Brain microvascular endothelial cell (primary cell): ENCODE measurements around the gene PPP2R2C.

Source experiments
- DNase-seq: peaks from one replicate; pipeline ENCODE4 v3.0.0-alpha.2; 2020
- H3K27ac ChIP-seq: fragments of 250-450 bp; sonication (Bioruptor Pico); 2 replicates; pipeline ENCODE4 v1.5.1; 2020; ENCODE audit warnings: mild to moderate bottlenecking, moderate library complexity
- H3K27me3 ChIP-seq: fragments of 250-450 bp; sonication (Bioruptor Pico); replicated peaks from 2 replicates; pipeline ENCODE4 v1.5.1; 2020; ENCODE audit warnings: mild to moderate bottlenecking
- H3K36me3 ChIP-seq: fragments of 250-450 bp; sonication (Bioruptor Pico); replicated peaks from 2 replicates; pipeline ENCODE4 v1.5.1; 2020; ENCODE audit warnings: mild to moderate bottlenecking
- H3K4me3 ChIP-seq: 2 replicates; pipeline ENCODE4 v1.5.1; 2011; ENCODE audit warnings: low read depth, mild to moderate bottlenecking, control low read depth, low read length, moderate library complexity
- in situ Hi-C: cut with HindIII; loops from 2 replicates; pipeline ENCODE4 v1.10.0; 2017; ENCODE audit warnings: low sequenced_read_pairs, low pct_ligation_motif_present
- TF ChIP-seq, protein P1 (sequence below): IDR thresholded peaks from 2 replicates; pipeline ENCODE4 v1.5.1; 2011; ENCODE audit warnings: low read depth, mild to moderate bottlenecking, moderate library complexity, low read length, control low read depth, inconsistent platforms; ENCODE audit errors: missing control alignments

PPP2R2C gene

GRCh38 chr4:6445403-6446129, 26.8 kb downstream of the PPP2R2C start:
- H3K27ac ChIP-seq = no peak overlapping the region
- no peaks in the 10 kb centered on the region for H3K36me3 ChIP-seq
- H3K4me3 ChIP-seq = no peak overlapping the region
- in situ Hi-C loops = no loop called here
- TF ChIP-seq, protein P1, sequence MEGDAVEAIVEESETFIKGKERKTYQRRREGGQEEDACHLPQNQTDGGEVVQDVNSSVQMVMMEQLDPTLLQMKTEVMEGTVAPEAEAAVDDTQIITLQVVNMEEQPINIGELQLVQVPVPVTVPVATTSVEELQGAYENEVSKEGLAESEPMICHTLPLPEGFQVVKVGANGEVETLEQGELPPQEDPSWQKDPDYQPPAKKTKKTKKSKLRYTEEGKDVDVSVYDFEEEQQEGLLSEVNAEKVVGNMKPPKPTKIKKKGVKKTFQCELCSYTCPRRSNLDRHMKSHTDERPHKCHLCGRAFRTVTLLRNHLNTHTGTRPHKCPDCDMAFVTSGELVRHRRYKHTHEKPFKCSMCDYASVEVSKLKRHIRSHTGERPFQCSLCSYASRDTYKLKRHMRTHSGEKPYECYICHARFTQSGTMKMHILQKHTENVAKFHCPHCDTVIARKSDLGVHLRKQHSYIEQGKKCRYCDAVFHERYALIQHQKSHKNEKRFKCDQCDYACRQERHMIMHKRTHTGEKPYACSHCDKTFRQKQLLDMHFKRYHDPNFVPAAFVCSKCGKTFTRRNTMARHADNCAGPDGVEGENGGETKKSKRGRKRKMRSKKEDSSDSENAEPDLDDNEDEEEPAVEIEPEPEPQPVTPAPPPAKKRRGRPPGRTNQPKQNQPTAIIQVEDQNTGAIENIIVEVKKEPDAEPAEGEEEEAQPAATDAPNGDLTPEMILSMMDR = no peak
- peaks cover 9% of the 10 kb centered on the region for H3K27me3 ChIP-seq
- DNase-seq = no peak

GRCh38 chr4:6444582-6444981, 27.8 kb downstream of the PPP2R2C start:
- in situ Hi-C loops = no loop called here
- no peak overlapping the region for H3K27ac ChIP-seq
- TF ChIP-seq, protein P1 = no peak
- H3K4me3 ChIP-seq = no peak overlapping the region
- DNase-seq = no peak
- no peaks in the 10 kb centered on the region for H3K36me3 ChIP-seq
- H3K27me3 ChIP-seq = peaks cover 9% of the 10 kb centered on the region

DNA sequence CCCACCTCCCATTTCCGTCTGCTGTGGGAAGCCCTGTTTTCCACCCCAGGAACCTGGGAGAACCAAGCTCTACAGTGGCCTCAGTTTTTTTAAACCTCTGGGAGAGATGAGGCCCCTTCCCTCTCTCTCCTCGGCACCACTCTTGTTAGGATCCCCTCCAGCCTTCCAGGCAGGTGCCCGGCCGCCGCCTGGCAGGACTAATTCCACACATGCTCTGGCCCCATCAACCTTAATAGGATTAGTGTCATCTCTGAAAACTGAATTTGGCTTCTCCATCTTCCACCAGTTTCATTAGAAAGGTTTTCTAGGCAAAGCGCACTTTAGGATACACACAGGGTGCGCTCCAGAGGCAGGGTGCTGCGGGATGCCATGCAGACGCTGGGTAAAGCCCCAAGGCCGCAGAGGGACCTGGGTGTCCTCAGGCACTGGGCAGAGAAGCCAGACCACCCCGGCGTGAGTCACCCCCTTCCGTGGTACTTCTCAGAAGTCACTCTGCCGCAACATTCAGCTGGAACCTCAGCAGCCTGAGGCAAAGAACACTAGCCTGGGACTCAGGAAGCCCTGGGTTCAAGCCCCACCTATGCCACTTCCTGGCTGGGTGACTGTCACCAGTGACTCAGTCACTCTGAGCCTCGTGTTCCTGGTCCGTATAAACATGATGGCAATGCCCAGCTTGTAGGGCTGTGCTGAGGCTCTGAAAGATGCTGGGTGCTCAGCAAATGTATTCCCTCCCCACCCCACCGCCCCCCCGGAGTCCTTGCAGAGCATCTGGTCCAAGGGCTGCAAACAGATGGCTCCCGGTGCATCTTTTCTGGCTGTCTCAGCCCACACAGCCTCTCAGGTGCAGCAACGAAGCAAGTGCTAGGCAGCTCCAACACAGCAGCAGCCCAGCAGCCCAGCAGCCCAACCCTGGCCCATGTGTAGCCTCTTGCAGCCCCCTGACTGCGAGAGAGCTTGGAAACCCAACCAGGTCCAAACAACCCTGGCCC, 29.1 kb downstream of the PPP2R2C start:
- Histone ChIP-seq H3K36me3 (no peaks in the 10 kb centered on the region), H3K27me3 (peaks cover 9% of the 10 kb centered on the region), H3K4me3 (no peak overlapping the region), H3K27ac (no peak overlapping the region)
- TF ChIP-seq, protein P1 = no peak
- DNase-seq = no peak
- in situ Hi-C loops = no loop called here

DNA sequence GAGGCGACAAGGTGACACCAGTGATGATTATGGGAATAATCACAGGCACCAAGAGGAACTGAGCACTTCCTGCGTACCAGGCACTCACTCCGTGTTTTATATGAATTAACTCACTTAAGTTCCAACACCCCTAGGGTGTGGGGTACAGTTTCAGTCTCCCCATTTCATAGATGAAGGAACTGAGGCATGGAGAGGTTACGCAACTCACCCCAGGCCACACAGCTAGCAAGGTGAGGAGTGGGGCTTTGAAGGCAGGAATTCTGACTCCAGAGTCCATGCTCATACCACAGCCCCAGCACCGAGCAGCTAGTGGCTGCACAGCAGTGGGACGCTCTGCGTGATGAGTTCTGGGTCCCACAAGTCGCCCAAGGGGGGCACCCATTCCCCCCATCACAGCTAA, 29.9 kb downstream of the PPP2R2C start:
- H3K27ac ChIP-seq = no peak overlapping the region
- no peak for DNase-seq
- TF ChIP-seq, protein P1 = no peak
- peaks cover 6% of the 10 kb centered on the region for H3K27me3 ChIP-seq
- in situ Hi-C loops = no loop called here
- H3K4me3 ChIP-seq = no peak overlapping the region
- H3K36me3 ChIP-seq = no peaks in the 10 kb centered on the region

- Histone ChIP-seq H3K27me3 (peaks cover 2% of the 10 kb centered on the region), H3K27ac (no peak overlapping the region), H3K4me3 (no peak overlapping the region), H3K36me3 (no peaks in the 10 kb centered on the region)
- in situ Hi-C loops = no loop called here
- TF ChIP-seq, protein P1 = no peak
- no peak for DNase-seq
These were observed 30.7 kb downstream of the PPP2R2C start for GRCh38 chr4:6441758-6442157.
